ENCODE measurements around the gene SETD9.

SETD9 gene

DNA sequence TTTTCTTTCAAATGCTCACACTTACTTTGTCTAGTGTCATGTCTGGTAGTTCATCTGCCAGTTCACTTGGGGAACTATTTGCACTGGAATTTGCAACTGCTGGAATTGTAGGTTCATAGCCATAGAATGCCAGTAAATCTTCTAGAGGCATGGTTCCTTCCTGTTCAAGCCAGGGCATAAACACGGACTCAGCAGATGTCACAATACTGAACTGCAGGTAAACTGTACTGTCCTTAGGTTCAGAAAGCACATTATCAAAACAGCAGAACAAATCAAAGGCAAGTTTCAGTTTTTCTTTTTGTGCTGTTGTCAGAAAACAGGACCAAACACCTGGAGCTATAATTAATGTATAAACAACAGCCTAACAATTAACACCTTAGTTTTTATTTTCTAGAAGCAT, 29.5 kb downstream of the SETD9 start:
- no peak for DNase-seq (ENCODE audit: low read depth)

DNA sequence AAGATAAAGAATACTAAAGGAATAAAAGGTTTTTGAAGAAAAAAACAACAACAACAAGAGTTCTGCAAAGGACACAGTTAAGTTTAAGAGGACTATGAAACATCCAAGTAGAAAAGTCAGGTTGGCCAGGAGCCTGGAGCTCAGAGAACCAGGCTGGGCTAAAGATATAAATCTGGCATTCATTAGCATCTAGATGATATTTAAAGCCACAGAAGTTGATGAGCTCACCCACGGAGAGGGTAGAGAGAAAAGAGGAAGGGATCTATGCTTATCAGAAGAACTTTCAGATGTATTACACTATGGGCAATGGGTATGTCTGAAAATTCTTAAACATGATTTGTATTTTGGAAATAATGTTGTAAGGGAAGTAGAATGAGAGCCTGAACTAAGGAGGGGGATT, 32.6 kb downstream of the SETD9 start:
- no peak for DNase-seq (ENCODE audit: low read depth)

DNA sequence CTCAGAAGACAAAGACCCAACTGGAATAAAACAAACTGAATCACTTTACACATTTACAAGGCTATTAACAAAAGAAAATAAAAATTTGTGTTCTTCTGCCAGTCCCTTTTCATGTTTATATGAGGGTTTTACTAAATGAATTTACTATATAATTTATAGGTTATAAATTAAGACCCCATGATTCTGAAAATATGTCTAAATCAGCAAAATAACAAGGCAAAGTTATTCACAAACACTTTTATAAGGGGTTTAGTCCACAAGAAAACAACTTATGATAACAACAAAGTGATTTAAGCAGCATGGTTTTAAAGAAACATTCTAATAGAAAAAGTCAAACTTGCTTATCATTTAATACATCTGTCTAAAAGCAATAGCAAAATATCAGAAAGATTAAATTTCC, 37.7 kb downstream of the SETD9 start:
- DNase-seq (ENCODE audit: low read depth), result no peak

DNA sequence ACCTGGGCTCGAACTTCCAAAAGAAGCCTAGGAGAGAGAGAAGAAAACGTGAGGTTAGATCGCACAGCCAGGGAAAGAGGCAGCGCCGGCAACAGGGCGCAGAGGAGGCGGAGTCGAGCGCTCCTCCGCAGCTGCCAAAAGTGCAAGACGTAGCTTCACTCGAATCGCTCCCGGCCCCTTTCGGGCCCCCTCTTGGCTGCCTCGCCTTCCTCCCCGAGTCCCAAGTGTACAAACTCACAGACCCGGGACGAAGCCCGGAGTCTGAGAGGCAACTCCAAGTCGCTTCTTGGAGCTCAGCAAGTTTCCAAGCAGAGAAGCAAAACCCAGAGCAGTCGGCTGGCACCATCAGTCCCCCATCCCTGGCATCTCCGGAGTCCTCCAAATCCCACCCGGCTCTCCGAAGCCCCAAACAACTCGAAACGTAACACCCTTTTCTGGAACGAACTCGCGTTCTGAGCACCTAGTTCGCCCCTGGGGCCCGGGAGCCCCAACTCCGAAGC, 41.3 kb downstream of the SETD9 start:
- DNase-seq (ENCODE audit: low read depth), result peak; percentile 31

DNA sequence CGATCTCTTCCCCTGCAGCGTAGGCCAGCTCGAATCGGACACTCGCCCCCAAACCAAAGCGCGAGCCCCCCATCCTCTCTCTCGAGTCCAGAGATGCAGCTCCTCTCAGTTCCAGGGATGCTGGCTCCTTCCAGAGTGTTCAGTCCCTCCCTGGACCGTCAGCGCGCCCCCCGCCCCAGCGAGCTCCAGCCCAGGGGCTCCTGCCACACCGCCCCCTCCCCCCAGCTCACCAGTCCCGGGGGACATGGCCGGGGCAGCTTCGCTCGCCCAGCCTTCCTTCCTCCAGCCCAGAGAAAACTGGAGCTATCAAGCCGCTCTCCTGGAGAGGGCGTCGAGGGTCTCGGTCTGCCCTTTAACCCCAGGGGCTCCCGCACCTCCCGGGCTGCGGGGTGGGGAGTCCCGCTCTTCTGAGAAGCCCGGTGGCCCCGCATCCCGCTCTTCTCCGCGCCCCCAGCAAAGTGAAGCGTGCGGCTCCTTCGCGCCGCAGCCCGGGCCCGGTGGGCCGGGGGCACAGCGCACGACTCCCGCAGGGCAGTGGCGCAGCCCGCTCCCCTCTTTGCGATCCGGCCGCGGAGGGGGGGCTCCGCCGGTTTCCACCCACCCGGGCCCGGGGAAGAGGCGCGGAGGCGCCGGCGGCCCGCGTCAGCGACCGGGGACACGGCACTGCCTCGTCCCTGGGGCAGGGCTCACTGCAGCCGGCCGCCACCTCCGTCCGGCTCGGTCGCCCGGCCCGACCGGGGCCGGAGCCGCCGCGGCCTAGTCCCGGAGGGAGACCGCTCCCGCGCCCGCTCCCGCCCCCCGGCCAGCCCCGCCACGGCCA, 41.9 kb downstream of the SETD9 start:
- DNase-seq (ENCODE audit: low read depth), result peak; percentile 4

DNA sequence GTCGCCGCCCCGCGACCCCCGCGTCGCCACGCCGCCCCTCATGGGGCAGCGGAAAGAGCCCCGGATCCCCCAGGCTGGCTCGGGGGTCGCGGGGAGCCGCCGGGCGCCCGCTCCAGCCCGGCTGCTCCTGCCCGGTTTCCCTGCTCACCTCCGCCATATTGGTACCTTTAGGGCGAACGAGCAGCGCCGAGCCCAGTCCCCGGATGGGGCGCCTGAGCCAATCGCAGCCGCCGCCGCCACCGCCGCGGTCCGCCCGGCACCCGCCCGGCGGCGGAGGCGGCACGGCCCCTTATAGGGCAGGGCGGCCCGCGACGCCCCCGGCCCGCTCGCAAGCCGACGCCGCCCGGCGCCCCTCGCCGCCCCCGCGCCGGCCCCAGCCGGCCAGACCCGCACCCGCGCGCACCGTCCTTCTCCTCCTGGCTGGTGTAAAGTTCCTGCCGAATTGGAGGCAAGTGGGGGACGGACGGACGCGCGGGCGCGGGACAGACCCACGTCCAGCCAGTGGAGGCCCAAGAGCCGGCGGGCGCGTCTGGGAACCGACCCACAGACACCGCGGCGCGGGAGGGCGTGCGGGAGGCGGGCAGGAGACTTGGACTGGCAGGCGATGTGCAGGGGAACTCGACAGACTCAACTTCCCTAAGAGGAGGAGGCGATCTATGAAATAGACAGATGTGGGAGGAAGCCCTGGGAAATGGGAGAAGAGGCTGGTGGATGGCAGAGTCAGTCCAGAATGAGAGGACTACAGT, 42.7 kb downstream of the SETD9 start, which contains the start of gene MIER3:
TSS of gene MIER3 (minus strand) at position 178 of the 746 bp plus-strand sequence. CDS start at position 157, 21 bp downstream.
- DNase-seq (ENCODE audit: low read depth), result peak; percentile 69

DNA sequence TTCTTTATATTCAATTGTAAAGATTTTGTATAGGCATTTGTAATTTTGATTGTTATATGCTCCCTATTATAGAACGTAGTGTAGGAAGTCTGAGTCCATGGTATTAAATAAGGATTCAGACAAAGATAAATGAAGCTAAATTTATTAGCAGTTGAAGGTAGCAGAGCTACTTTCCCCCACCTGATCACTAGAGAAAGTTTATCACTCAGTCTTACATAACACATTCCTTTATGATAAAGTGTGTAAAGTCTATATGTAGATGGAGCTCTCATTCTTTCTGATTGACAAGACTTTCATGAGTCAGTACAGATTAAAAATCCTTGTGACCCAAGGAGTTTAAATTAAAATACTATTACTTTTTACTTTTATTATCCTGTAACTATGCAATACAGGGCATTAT, 44.9 kb downstream of the SETD9 start:
- DNase-seq (ENCODE audit: low read depth), result no peak

DNA sequence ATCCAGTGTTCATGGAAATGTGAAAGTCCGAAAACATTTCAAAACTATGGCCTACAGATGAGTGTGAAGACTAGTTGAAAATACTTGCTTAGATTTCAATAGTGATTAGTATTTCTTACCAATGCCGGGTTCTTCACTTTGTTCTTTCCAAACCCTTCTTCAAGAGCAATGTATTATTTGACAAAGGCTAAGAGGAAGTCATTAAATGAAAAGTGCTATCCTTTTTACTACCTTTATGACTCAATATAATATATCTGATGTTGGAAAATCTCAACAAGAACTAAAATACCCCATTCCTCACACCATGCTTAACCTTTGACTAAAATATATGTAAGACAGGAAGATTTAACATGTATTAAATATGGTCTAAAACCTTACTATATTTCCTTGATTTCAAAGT, 49.2 kb downstream of the SETD9 start:
- DNase-seq (ENCODE audit: low read depth), result no peak

DNA sequence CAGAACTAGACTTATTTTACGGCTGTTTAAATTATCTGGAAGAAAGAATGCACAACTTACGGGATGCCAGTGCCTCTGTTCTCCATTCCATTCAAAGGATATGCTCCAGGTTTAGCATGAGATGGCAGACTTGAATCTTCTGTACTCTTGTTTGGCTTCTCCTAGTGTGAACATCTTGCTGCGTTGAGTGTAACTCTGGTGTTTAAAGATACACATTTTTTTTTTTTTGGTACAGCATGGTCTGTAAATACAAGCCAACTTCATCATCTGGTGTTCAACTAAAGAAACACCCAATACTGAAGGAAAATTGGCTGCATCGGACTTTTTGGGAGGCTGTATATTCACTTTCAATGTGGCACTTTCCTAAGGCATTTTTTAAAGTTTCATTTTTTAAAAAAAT, 49.9 kb downstream of the SETD9 start:
- DNase-seq (ENCODE audit: low read depth), result no peak

DNA sequence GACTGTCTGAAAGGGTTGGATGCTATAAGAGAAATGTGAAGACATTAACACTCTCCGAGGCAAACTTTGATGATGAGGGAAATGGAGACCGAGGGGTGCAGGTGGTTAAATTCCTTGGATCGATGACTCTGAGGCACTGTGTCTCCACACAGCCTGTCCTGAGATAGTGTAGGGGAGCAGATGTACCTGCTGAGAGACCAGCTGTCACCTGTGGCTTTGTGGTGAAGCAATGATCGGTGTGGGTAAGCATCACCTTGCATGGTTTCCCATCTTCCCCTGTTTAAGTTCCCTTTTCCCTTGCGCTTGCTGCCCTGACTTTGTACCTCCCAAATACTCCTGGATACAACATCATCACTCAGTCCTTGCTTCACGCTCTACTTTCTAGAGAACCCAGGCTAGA, 52.4 kb downstream of the SETD9 start:
- DNase-seq (ENCODE audit: low read depth), result no peak

DNA sequence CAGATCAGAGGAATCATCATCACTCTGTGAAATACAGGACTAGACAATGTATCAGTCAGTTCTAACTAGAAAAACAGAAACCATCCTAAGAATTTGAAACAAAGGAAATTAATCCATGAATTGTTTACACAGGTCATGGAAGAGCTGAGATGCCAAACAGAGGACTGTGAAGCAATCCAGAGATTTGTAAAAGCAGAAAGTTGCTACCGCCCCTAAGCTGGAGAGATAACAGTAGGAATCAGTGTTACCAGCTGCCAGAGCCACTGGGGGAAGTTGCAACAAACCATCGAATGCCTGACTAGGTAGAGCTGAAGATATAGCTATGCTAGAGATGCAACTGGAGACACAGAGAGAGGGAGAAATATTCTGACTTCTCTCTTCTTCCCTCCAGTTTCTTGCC, 52.9 kb downstream of the SETD9 start:
- no peak for DNase-seq (ENCODE audit: low read depth)

DNA sequence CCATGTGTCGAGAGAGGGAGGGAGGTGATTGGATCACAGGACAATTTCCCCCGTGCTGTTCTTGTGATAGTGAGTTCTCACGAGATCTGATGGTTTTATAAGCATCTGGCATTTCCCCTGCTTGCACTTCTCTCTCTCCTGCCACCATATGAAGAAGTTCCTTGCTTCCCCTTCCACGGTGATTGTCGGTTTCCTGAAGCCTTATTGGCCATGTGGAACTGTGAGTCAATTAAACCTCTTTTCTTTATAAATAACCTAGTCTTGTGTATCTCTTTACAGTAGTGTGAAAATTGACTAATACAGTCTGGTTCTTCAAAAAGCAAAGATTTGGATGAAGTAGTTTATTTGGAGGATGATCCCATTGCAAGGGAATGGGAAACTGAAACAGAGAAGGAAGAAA, 53.9 kb downstream of the SETD9 start:
- no peak for DNase-seq (ENCODE audit: low read depth)

DNA sequence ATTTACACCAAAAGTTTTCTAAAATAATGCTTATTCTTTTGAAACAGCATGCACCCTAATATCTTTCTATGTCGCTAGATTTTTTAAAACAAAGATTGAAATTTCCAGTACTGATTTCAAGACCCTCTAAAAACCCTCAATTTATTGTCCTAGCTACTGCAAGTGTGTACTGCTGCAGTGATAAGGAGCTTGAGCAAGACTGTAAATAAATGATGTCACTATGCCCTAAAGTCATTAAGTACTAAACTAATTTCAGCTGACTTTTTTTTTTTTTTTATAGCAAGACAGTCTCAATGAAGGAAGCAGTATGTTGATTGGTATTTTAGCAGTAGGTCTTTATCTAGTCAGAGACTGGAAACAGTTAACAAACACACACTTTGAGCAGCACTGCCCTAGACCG, 54.8 kb downstream of the SETD9 start:
- DNase-seq (ENCODE audit: low read depth), result no peak

Measured in activated T-helper 9 cell treated with anti-CD3 and anti-CD28 coated beads, Interleukin-2, amount 50 U/mL, for 16 hours (primary cell).